HG02938 (cell line): Measurements from ENCODE around the gene LRIG1.

Experiments
- ATAC-seq: cut with Tn5 transposase; IDR thresholded peaks from one replicate; pipeline ENCODE4 v1.9.1; 2021; ENCODE audit warnings: mild to moderate bottlenecking, moderate library complexity; ENCODE audit not compliant: unreplicated experiment

LRIG1 gene

GRCh38 chr3:66450390-66451022 is 50.3 kb downstream of the LRIG1 start:
- ATAC-seq, result no peak

- ATAC-seq, result peak; percentile 71
These were observed 51.3 kb downstream of the LRIG1 start for GRCh38 chr3:66449411-66449974.

- no peak for ATAC-seq
These were observed 56.6 kb downstream of the LRIG1 start for GRCh38 chr3:66444146-66444644.

GRCh38 chr3:66443118-66443803 is 57.6 kb downstream of the LRIG1 start:
- no peak for ATAC-seq

- ATAC-seq, result no peak
These were observed 58.3 kb downstream of the LRIG1 start for GRCh38 chr3:66442254-66443117.

- no peak for ATAC-seq
These were observed 59.1 kb downstream of the LRIG1 start for GRCh38 chr3:66441692-66442091.

GRCh38 chr3:66441129-66441528 is 59.7 kb downstream of the LRIG1 start:
- ATAC-seq, result no peak

GRCh38 chr3:66439666-66440344 is 61.0 kb downstream of the LRIG1 start:
- ATAC-seq, result peak; percentile 56

- ATAC-seq, result no peak
These were observed 62.8 kb downstream of the LRIG1 start for GRCh38 chr3:66438046-66438445.

GRCh38 chr3:66437341-66437929 is 63.4 kb downstream of the LRIG1 start:
- ATAC-seq, result no peak

GRCh38 chr3:66435989-66436388 is 64.8 kb downstream of the LRIG1 start:
- no peak for ATAC-seq

- no peak for ATAC-seq
These were observed 66.1 kb downstream of the LRIG1 start for GRCh38 chr3:66434726-66435125.

GRCh38 chr3:66433522-66433782 is 67.4 kb downstream of the LRIG1 start:
- ATAC-seq, result no peak

GRCh38 chr3:66432767-66433521 is 67.9 kb downstream of the LRIG1 start:
- no peak for ATAC-seq

GRCh38 chr3:66432041-66432766 is 68.6 kb downstream of the LRIG1 start:
- no peak for ATAC-seq

- no peak for ATAC-seq
These were observed 69.3 kb downstream of the LRIG1 start for GRCh38 chr3:66431494-66431893.

GRCh38 chr3:66430876-66431275 is 69.9 kb downstream of the LRIG1 start:
- ATAC-seq, result no peak

GRCh38 chr3:66428733-66429132 is 72.1 kb downstream of the LRIG1 start:
- ATAC-seq, result no peak

- ATAC-seq, result no peak
These were observed 72.8 kb downstream of the LRIG1 start for GRCh38 chr3:66427951-66428474.
